Measurements from ENCODE around the gene DCLK1.

The DCLK1 gene

GRCh38 chr13:36157480-36157879 lies 26.3 kb upstream of the DCLK1 start:
- Histone ChIP-seq H3K4me1 (ENCODE audit: insufficient read depth, low read length, poor library complexity, severe bottlenecking) (no peaks in the 10 kb centered on the region), H3K9me2 (replicated peaks; ENCODE audit: low read depth, low read length) (no peaks in the 10 kb centered on the region), H3K4me3 (ENCODE audit: low read length, poor library complexity, severe bottlenecking) (no peak overlapping the region), H3F3A (ENCODE audit: low read depth) (no peaks in the 10 kb centered on the region), H3K4me2 (ENCODE audit: low read depth, low read length, poor library complexity, severe bottlenecking) (no peak overlapping the region), H3K27me3 (ENCODE audit: insufficient read depth, low read length, poor library complexity, severe bottlenecking) (no peaks in the 10 kb centered on the region), H3K36me3 (ENCODE audit: insufficient read depth, low read length) (no peaks in the 10 kb centered on the region), H2AFZ (ENCODE audit: low read length) (no peak overlapping the region), H3K9ac (ENCODE audit: low read depth, low read length, poor library complexity, severe bottlenecking) (no peak overlapping the region), H3K79me2 (ENCODE audit: insufficient read depth, low read length) (no peaks in the 10 kb centered on the region), H4K20me1 (ENCODE audit: insufficient read depth, low read length, poor library complexity, severe bottlenecking) (no peaks in the 10 kb centered on the region), H3K9me3 (ENCODE audit: insufficient read depth, low read depth, low read length) (no peaks in the 10 kb centered on the region)
- TF ChIP-seq EZH2phosphoT487 (IDR thresholded peaks at IDR 0.05; ENCODE audit: borderline replicate concordance) (no peak), CTCF (conservative IDR thresholded peaks at IDR 0.05; ENCODE audit: low read length) (no peak)

GRCh38 chr13:36154567-36155291 lies 23.5 kb upstream of the DCLK1 start:
- Histone ChIP-seq H3K4me3 (ENCODE audit: low read length, poor library complexity, severe bottlenecking) (no peak overlapping the region), H4K20me1 (ENCODE audit: insufficient read depth, low read length, poor library complexity, severe bottlenecking) (no peaks in the 10 kb centered on the region), H3K9me3 (ENCODE audit: insufficient read depth, low read depth, low read length) (no peaks in the 10 kb centered on the region), H3K9ac (ENCODE audit: low read depth, low read length, poor library complexity, severe bottlenecking) (no peak overlapping the region), H3F3A (ENCODE audit: low read depth) (no peaks in the 10 kb centered on the region), H3K36me3 (ENCODE audit: insufficient read depth, low read length) (no peaks in the 10 kb centered on the region), H2AFZ (ENCODE audit: low read length) (no peak overlapping the region), H3K9me2 (replicated peaks; ENCODE audit: low read depth, low read length) (no peaks in the 10 kb centered on the region), H3K4me1 (ENCODE audit: insufficient read depth, low read length, poor library complexity, severe bottlenecking) (no peaks in the 10 kb centered on the region), H3K27me3 (ENCODE audit: insufficient read depth, low read length, poor library complexity, severe bottlenecking) (no peaks in the 10 kb centered on the region), H3K79me2 (ENCODE audit: insufficient read depth, low read length) (no peaks in the 10 kb centered on the region), H3K4me2 (ENCODE audit: low read depth, low read length, poor library complexity, severe bottlenecking) (no peak overlapping the region)
- TF ChIP-seq EZH2phosphoT487 (IDR thresholded peaks at IDR 0.05; ENCODE audit: borderline replicate concordance) (no peak), CTCF (conservative IDR thresholded peaks at IDR 0.05; ENCODE audit: low read length) (no peak)

- Histone ChIP-seq H3K4me2 (ENCODE audit: low read depth, low read length, poor library complexity, severe bottlenecking) (no peak overlapping the region), H3F3A (ENCODE audit: low read depth) (no peaks in the 10 kb centered on the region), H3K9me2 (replicated peaks; ENCODE audit: low read depth, low read length) (no peaks in the 10 kb centered on the region), H3K79me2 (ENCODE audit: insufficient read depth, low read length) (no peaks in the 10 kb centered on the region), H2AFZ (ENCODE audit: low read length) (no peak overlapping the region), H3K9me3 (ENCODE audit: insufficient read depth, low read depth, low read length) (no peaks in the 10 kb centered on the region), H3K9ac (ENCODE audit: low read depth, low read length, poor library complexity, severe bottlenecking) (no peak overlapping the region), H3K36me3 (ENCODE audit: insufficient read depth, low read length) (no peaks in the 10 kb centered on the region), H3K27me3 (ENCODE audit: insufficient read depth, low read length, poor library complexity, severe bottlenecking) (no peaks in the 10 kb centered on the region), H3K4me3 (ENCODE audit: low read length, poor library complexity, severe bottlenecking) (no peak overlapping the region), H3K4me1 (ENCODE audit: insufficient read depth, low read length, poor library complexity, severe bottlenecking) (no peaks in the 10 kb centered on the region), H4K20me1 (ENCODE audit: insufficient read depth, low read length, poor library complexity, severe bottlenecking) (no peaks in the 10 kb centered on the region)
- TF ChIP-seq EZH2phosphoT487 (IDR thresholded peaks at IDR 0.05; ENCODE audit: borderline replicate concordance): no peak
- TF ChIP-seq CTCF (conservative IDR thresholded peaks at IDR 0.05; ENCODE audit: low read length): no peak
Measured at GRCh38 chr13:36151591-36151990, 20.4 kb upstream of the DCLK1 start.

Measured in Loucy (cell line).